Transverse colon (tissue), 4 donors: ENCODE data around the gene PPIG. TPM values are rescaled to one million over a fixed set of nuclear protein-coding genes. Genes with fewer than 3 reads are reported as not detected.

Experiments used
- DNase-seq: peaks from one replicate; pipeline ENCODE4 v3.0.0-alpha.2; 2019
- H3K27ac ChIP-seq, 4 donors: fragments of 200-600 bp; sonication (generic); 2 replicates each; pipeline ENCODE4 v1.5.1; 2016 to 2018; ENCODE audit warnings: inconsistent platforms in 4 of 4
- H3K27me3 ChIP-seq: fragments of 200-600 bp; sonication (generic); 2 replicates; pipeline ENCODE4 v1.5.1; 2017; ENCODE audit warnings: inconsistent platforms
- H3K36me3 ChIP-seq, 4 donors: fragments of 200-600 bp; sonication (generic); 2 replicates each; pipeline ENCODE4 v1.5.1; 2017 to 2019; ENCODE audit warnings: inconsistent platforms in 4 of 4
- H3K4me1 ChIP-seq, 4 donors: fragments of 200-600 bp; sonication (generic); 2 replicates each; pipeline ENCODE4 v1.5.1; 2017 to 2020; ENCODE audit warnings: inconsistent platforms in 4 of 4
- H3K4me3 ChIP-seq, 4 donors: fragments of 200-600 bp; sonication (generic); 1 replicate in 1 of 4; 2 replicates in 3 of 4; pipeline versions ENCODE4 v1.5.1 to v1.6.1; 2017 to 2019; ENCODE audit warnings: inconsistent platforms in 4 of 4
- H3K9me3 ChIP-seq, 2 donors: fragments of 200-600 bp; sonication (generic); 2 replicates each; pipeline ENCODE4 v1.5.1; 2017 to 2019; ENCODE audit warnings: inconsistent platforms in 2 of 2
- EP300 ChIP-seq: sonication (generic); formaldehyde crosslinking; IDR thresholded peaks from one replicate; pipeline ENCODE4 v1.6.1; 2017; ENCODE audit warnings: antibody characterized with exemption, low read depth
- POLR2A ChIP-seq: fragments of 450-650 bp; IDR thresholded peaks from one replicate; pipeline ENCODE4 v1.6.1; 2016; ENCODE audit warnings: antibody characterized with exemption, mild to moderate bottlenecking, moderate library complexity
- POLR2AphosphoS5 ChIP-seq, 3 donors: sonication (generic); formaldehyde crosslinking; IDR thresholded peaks; one replicate each; pipeline ENCODE4 v1.6.1; 2016; ENCODE audit warnings: antibody characterized with exemption in 3 of 3
- WGBS, 2 donors: methylation state at CpG; one replicate each; pipeline ENCODE4 v1.1.5; 2018; ENCODE audit warnings: low coverage in 1 of 2; 5-methylcytosine and 5-hydroxymethylcytosine counted together
- in situ Hi-C, 4 donors: fragments of 200-750 bp; cut with MboI; loops; one replicate each; pipeline versions ENCODE4 v1.15.0 to v1.15.1; 2017; ENCODE audit warnings: low sequenced_read_pairs in 3 of 4, low pct_ligation_motif_present in 1 of 4, low pct_unique_long_range_greater_than_20kb in 1 of 4
- intact Hi-C: fragments of 100-400 bp; cut with DNase I; formaldehyde crosslinking; loops from one replicate; pipeline ENCODE4 v1.15.1; 2023; ENCODE audit warnings: low total_unique reads
- total RNA-seq, 4 donors: library from RNA; depleted of rRNA; stranded (reverse); fragments of >200 nt; gene quantifications; one replicate each; pipeline ENCODE4 v1.1.0, GENCODE V29; 2016
- TF ChIP-seq, protein P1 (sequence below), 5 experiments: fragments of 200-600 bp in 3 of 5; fragments of 450-650 bp in 2 of 5; sonication (generic) in 3 of 5; IDR thresholded peaks; 1 replicate in 2 of 5; 2 replicates in 3 of 5; pipeline ENCODE4 v1.5.1; 2016 to 2017; ENCODE audit warnings: antibody characterized with exemption in 5 of 5, inconsistent platforms in 3 of 5, mild to moderate bottlenecking in 2 of 5, moderate library complexity in 1 of 5

The PPIG gene
- total RNA-seq, 4 donors from 2014 or later: 25.9 to 55.7 (median 44.4) TPM

- in situ Hi-C loops (no loop called here), intact Hi-C loops (no loop called here)
- TF ChIP-seq EP300: no peak
- TF ChIP-seq POLR2A: no peak
- no peak for TF ChIP-seq POLR2AphosphoS5 (IDR thresholded peaks at IDR 0.05)
- TF ChIP-seq, protein P1, sequence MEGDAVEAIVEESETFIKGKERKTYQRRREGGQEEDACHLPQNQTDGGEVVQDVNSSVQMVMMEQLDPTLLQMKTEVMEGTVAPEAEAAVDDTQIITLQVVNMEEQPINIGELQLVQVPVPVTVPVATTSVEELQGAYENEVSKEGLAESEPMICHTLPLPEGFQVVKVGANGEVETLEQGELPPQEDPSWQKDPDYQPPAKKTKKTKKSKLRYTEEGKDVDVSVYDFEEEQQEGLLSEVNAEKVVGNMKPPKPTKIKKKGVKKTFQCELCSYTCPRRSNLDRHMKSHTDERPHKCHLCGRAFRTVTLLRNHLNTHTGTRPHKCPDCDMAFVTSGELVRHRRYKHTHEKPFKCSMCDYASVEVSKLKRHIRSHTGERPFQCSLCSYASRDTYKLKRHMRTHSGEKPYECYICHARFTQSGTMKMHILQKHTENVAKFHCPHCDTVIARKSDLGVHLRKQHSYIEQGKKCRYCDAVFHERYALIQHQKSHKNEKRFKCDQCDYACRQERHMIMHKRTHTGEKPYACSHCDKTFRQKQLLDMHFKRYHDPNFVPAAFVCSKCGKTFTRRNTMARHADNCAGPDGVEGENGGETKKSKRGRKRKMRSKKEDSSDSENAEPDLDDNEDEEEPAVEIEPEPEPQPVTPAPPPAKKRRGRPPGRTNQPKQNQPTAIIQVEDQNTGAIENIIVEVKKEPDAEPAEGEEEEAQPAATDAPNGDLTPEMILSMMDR (IDR thresholded peaks at IDR 0.05): no peak
- H3K4me1 ChIP-seq: no peaks in the 10 kb centered on the region
- no peak for DNase-seq
- no peaks in the 10 kb centered on the region for H3K9me3 ChIP-seq
- H3K27ac ChIP-seq: no peak overlapping the region
- no peak overlapping the region for H3K4me3 ChIP-seq
- H3K36me3 ChIP-seq: peaks cover 0 to 47% (median 22%) of the 10 kb centered on the region in 4 donors
- no peaks in the 10 kb centered on the region for H3K27me3 ChIP-seq
- WGBS, 2 donors: 97 to 100% methylated on average over 3 of the region's 3 CpGs
Measured at GRCh38 chr2:169637620-169638019, 53.5 kb downstream of the PPIG start.

DNA sequence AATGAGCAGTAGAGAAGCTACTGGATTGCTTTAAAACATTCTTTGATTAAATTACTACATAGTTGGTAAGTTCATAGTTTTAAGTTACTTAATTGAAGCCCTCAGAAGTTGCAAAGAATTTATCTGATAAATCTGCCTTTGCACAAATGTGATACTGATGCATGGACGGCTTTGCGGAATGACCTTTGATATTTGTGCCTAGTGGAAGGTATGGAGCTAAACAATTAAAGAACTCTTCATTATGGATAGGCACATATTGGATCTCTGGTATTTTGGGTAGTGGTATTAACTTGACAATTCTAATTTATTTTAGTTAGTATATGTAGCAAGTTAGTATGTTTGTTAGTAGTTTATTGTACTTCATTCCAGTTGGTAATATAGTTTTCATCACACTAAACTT, 56.0 kb downstream of the PPIG start:
- Histone ChIP-seq H3K27ac (no peak overlapping the region), H3K27me3 (no peaks in the 10 kb centered on the region), H3K4me3 (no peak overlapping the region), H3K4me1 (no peaks in the 10 kb centered on the region), H3K9me3 (no peaks in the 10 kb centered on the region), H3K36me3 (peaks cover 0 to 28% (median 11%) of the 10 kb centered on the region in 4 donors)
- in situ Hi-C loops: no loop called here
- TF ChIP-seq, protein P1 (IDR thresholded peaks at IDR 0.05): no peak
- TF ChIP-seq POLR2AphosphoS5 (IDR thresholded peaks at IDR 0.05) (no peak), EP300 (no peak), POLR2A (no peak)
- intact Hi-C loops: no loop called here
- no peak for DNase-seq
- WGBS, 2 donors: 95 to 100% methylated on average over 2 of the region's 2 CpGs

GRCh38 chr2:169641464-169641863, 57.3 kb downstream of the PPIG start:
- DNase-seq: no peak
- TF ChIP-seq EP300 (no peak), POLR2AphosphoS5 (IDR thresholded peaks at IDR 0.05) (no peak), POLR2A (no peak)
- TF ChIP-seq, protein P1 (IDR thresholded peaks at IDR 0.05): no peak
- Histone ChIP-seq H3K27ac (no peak overlapping the region), H3K27me3 (no peaks in the 10 kb centered on the region), H3K4me1 (no peaks in the 10 kb centered on the region), H3K9me3 (no peaks in the 10 kb centered on the region), H3K36me3 (peaks cover 0 to 14% (median 4%) of the 10 kb centered on the region in 4 donors), H3K4me3 (no peak overlapping the region)
- 83 to 85% methylated on average over 2 of the region's 2 CpGs for whole genome bisulfite sequencing, 2 donors
- intact Hi-C loops: no loop called here
- in situ Hi-C loops: no loop called here

DNA sequence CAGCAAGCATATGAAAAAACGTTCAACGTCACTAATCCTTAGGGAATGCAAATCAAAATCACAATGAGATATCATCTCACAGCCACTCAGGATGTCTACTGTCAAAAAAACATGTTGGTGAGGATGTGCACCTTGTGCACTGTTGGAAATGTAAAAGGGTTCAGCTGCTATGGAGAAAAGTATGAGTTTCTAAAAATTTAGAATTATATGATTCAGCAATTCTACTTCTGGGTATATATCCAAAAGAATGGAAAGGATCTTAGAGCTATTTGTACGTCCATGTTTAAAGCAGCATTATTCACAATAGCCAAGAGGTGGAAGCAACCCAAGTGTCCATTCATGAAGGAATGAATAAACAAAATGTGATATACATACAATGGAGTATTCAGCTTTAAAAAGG, 60.0 kb downstream of the PPIG start:
- Histone ChIP-seq H3K4me1 (no peaks in the 10 kb centered on the region), H3K27ac (no peak overlapping the region), H3K36me3 (no peaks in the 10 kb centered on the region), H3K4me3 (no peak overlapping the region), H3K9me3 (no peaks in the 10 kb centered on the region), H3K27me3 (no peaks in the 10 kb centered on the region)
- TF ChIP-seq EP300 (no peak), POLR2A (no peak), POLR2AphosphoS5 (IDR thresholded peaks at IDR 0.05) (no peak)
- TF ChIP-seq, protein P1 (IDR thresholded peaks at IDR 0.05): no peak
- DNase-seq: no peak
- WGBS, 2 donors: 43 to 56% methylated on average over 3 of the region's 3 CpGs
- in situ Hi-C loops (no loop called here), intact Hi-C loops (no loop called here)
